ENCODE data around the gene NFKB1. TPM values are rescaled to one million over a fixed set of nuclear protein-coding genes. Genes with fewer than 3 reads are reported as not detected.
A peak's percentile ranks its signal among the peaks of the same experiment; 100 is the strongest.

NFKB1 gene
- total RNA-seq, 1 donor from 2014 or later: 19.0 TPM

GRCh38 chr4:102526532-102526931 is 25.4 kb downstream of the NFKB1 start:
- no peak for DNase-seq (ENCODE audit: low read depth)
- no peaks in the 10 kb centered on the region for H3K27me3 ChIP-seq (ENCODE audit: control insufficient read depth, insufficient read depth, low read length)
- FAIRE-seq: no peak
- no peak overlapping the region for H3K4me3 ChIP-seq (ENCODE audit: low read depth, low read length)
- TF ChIP-seq CTCF (IDR thresholded peaks at IDR 0.05; ENCODE audit: insufficient read depth, low read length, severe bottlenecking): no peak
- H3K36me3 ChIP-seq (ENCODE audit: control insufficient read depth, insufficient read depth, low read length): peaks cover 6% of the 10 kb centered on the region

- TF ChIP-seq CTCF (IDR thresholded peaks at IDR 0.05; ENCODE audit: insufficient read depth, low read length, severe bottlenecking): no peak
- Histone ChIP-seq H3K4me3 (ENCODE audit: low read depth, low read length) (no peak overlapping the region), H3K36me3 (ENCODE audit: control insufficient read depth, insufficient read depth, low read length) (peaks cover 6% of the 10 kb centered on the region), H3K27me3 (ENCODE audit: control insufficient read depth, insufficient read depth, low read length) (no peaks in the 10 kb centered on the region)
- DNase-seq (ENCODE audit: low read depth) (no peak), FAIRE-seq (peak; percentile 13)
Measured at GRCh38 chr4:102527695-102528283, 26.6 kb downstream of the NFKB1 start.

GRCh38 chr4:102529977-102530376 is 28.8 kb downstream of the NFKB1 start:
- no peak for DNase-seq (ENCODE audit: low read depth)
- no peak overlapping the region for H3K4me3 ChIP-seq (ENCODE audit: low read depth, low read length)
- peaks cover 3% of the 10 kb centered on the region for H3K36me3 ChIP-seq (ENCODE audit: control insufficient read depth, insufficient read depth, low read length)
- no peaks in the 10 kb centered on the region for H3K27me3 ChIP-seq (ENCODE audit: control insufficient read depth, insufficient read depth, low read length)
- no peak for TF ChIP-seq CTCF (IDR thresholded peaks at IDR 0.05; ENCODE audit: insufficient read depth, low read length, severe bottlenecking)
- no peak for FAIRE-seq

- Histone ChIP-seq H3K4me3 (ENCODE audit: low read depth, low read length) (no peak overlapping the region), H3K36me3 (ENCODE audit: control insufficient read depth, insufficient read depth, low read length) (peaks cover 1% of the 10 kb centered on the region), H3K27me3 (ENCODE audit: control insufficient read depth, insufficient read depth, low read length) (no peaks in the 10 kb centered on the region)
- TF ChIP-seq CTCF (IDR thresholded peaks at IDR 0.05; ENCODE audit: insufficient read depth, low read length, severe bottlenecking): no peak
- DNase-seq (ENCODE audit: low read depth) (no peak), FAIRE-seq (no peak)
Measured at GRCh38 chr4:102530986-102531385, 29.8 kb downstream of the NFKB1 start.

- no peak for TF ChIP-seq CTCF (IDR thresholded peaks at IDR 0.05; ENCODE audit: insufficient read depth, low read length, severe bottlenecking)
- Histone ChIP-seq H3K4me3 (ENCODE audit: low read depth, low read length) (no peak overlapping the region), H3K27me3 (ENCODE audit: control insufficient read depth, insufficient read depth, low read length) (no peaks in the 10 kb centered on the region), H3K36me3 (ENCODE audit: control insufficient read depth, insufficient read depth, low read length) (peaks cover 1% of the 10 kb centered on the region)
- DNase-seq (ENCODE audit: low read depth): no peak
- no peak for FAIRE-seq
Measured at GRCh38 chr4:102531462-102531861, 30.3 kb downstream of the NFKB1 start.

GRCh38 chr4:102533348-102533747 is 32.2 kb downstream of the NFKB1 start:
- peaks cover under 1% of the 10 kb centered on the region for H3K36me3 ChIP-seq (ENCODE audit: control insufficient read depth, insufficient read depth, low read length)
- no peak for FAIRE-seq
- no peak for TF ChIP-seq CTCF (IDR thresholded peaks at IDR 0.05; ENCODE audit: insufficient read depth, low read length, severe bottlenecking)
- no peaks in the 10 kb centered on the region for H3K27me3 ChIP-seq (ENCODE audit: control insufficient read depth, insufficient read depth, low read length)
- H3K4me3 ChIP-seq (ENCODE audit: low read depth, low read length): no peak overlapping the region
- DNase-seq (ENCODE audit: low read depth): no peak

Data from bronchial epithelial cell (primary cell).